ENCODE data around the gene MAMDC2.

DNA sequence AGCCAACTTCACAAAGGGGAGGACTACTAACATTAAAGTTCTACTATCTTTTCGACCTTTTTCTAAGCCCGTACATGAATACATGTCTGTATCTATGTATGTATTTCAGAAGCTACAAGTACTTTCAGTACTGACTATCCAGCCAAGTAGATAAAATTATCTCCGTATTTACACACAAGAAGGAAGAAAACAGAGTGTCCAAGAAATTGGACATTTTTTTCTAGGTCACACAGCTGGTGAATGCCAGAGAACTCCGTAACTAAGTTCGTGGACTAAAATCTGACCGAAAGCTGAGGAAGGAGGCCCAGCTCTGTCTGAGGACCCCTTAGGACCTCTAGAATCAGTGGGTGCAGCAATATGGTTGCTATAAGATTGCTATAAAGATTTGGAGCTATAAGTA, 83.4 kb downstream of the MAMDC2 start:
- TF ChIP-seq, protein P1, sequence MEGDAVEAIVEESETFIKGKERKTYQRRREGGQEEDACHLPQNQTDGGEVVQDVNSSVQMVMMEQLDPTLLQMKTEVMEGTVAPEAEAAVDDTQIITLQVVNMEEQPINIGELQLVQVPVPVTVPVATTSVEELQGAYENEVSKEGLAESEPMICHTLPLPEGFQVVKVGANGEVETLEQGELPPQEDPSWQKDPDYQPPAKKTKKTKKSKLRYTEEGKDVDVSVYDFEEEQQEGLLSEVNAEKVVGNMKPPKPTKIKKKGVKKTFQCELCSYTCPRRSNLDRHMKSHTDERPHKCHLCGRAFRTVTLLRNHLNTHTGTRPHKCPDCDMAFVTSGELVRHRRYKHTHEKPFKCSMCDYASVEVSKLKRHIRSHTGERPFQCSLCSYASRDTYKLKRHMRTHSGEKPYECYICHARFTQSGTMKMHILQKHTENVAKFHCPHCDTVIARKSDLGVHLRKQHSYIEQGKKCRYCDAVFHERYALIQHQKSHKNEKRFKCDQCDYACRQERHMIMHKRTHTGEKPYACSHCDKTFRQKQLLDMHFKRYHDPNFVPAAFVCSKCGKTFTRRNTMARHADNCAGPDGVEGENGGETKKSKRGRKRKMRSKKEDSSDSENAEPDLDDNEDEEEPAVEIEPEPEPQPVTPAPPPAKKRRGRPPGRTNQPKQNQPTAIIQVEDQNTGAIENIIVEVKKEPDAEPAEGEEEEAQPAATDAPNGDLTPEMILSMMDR (IDR thresholded peaks at IDR 0.05; ENCODE audit: insufficient read depth, low read length, poor library complexity, severe bottlenecking) = no peak
- no peak for TF ChIP-seq EZH2phosphoT487 (conservative IDR thresholded peaks at IDR 0.05; ENCODE audit: low read length)
